Measurements from ENCODE around the gene GPC3. TPM values are rescaled to one million over a fixed set of nuclear protein-coding genes. Genes with fewer than 3 reads are reported as not detected.

Gene GPC3
- total RNA-seq, 1 experiment from 2014 or later: 0.24 TPM

DNA sequence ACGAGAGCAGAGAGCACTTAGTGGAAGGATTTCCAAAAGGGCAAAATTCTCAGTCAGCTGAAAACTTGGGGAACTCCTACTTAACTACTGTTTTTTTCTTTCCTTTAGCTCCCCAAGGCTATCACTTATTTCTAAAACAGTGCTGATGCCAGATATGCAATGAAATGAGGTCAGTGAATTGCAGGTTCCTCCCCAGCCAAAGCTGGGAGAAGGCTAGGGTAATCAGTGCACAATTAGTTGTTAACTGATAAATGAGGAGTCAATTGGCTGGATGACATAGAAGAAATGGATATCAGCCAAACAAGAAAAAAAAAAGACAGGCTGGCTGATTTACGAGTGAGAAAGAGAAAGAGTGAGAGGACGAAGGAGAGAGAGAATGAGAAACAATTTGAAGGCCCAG is 195.6 kb downstream of the GPC3 start:
- POLR2A ChIA-PET (ENCODE audit: low non-redundant PET): no interaction called here
- H3K27ac ChIP-seq (ENCODE audit: low read depth, low read length, poor library complexity, severe bottlenecking): no peak overlapping the region
- no peaks in the 10 kb centered on the region for H3K27me3 ChIP-seq (replicated peaks; ENCODE audit: insufficient read depth, low read depth, low read length, poor library complexity)
- intact Hi-C loops (cut with micrococcal nuclease; ENCODE audit: unreplicated experiment): loop anchor here (5.0 to 10.0 kb wide), 5 partner anchors 122 to 607 kb away; no protein-coding TSS in a partner anchor
- H3K4me3 ChIP-seq (ENCODE audit: low read depth, low read length, poor library complexity, severe bottlenecking): no peak overlapping the region
- no peaks in the 10 kb centered on the region for H3K4me1 ChIP-seq (ENCODE audit: insufficient read depth, low read length, poor library complexity, severe bottlenecking)
- no TSS peak for BruUV-seq (replicated peaks)
- no peak for DNase-seq (ENCODE audit: low spot score)
- no peaks in the 10 kb centered on the region for H3K36me3 ChIP-seq (ENCODE audit: insufficient read depth, low read length, poor library complexity, severe bottlenecking)
- TF ChIP-seq, protein P1, sequence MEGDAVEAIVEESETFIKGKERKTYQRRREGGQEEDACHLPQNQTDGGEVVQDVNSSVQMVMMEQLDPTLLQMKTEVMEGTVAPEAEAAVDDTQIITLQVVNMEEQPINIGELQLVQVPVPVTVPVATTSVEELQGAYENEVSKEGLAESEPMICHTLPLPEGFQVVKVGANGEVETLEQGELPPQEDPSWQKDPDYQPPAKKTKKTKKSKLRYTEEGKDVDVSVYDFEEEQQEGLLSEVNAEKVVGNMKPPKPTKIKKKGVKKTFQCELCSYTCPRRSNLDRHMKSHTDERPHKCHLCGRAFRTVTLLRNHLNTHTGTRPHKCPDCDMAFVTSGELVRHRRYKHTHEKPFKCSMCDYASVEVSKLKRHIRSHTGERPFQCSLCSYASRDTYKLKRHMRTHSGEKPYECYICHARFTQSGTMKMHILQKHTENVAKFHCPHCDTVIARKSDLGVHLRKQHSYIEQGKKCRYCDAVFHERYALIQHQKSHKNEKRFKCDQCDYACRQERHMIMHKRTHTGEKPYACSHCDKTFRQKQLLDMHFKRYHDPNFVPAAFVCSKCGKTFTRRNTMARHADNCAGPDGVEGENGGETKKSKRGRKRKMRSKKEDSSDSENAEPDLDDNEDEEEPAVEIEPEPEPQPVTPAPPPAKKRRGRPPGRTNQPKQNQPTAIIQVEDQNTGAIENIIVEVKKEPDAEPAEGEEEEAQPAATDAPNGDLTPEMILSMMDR (conservative IDR thresholded peaks at IDR 0.05; ENCODE audit: low read depth, low read length): no peak
- TF ChIP-seq EZH2 (IDR thresholded peaks at IDR 0.05; ENCODE audit: borderline replicate concordance, low read depth, low read length, poor library complexity, severe bottlenecking): no peak
- no peaks in the 10 kb centered on the region for H3K9me3 ChIP-seq (ENCODE audit: low read depth, low read length, poor library complexity, severe bottlenecking)
- CTCF ChIA-PET: no interaction called here

DNA sequence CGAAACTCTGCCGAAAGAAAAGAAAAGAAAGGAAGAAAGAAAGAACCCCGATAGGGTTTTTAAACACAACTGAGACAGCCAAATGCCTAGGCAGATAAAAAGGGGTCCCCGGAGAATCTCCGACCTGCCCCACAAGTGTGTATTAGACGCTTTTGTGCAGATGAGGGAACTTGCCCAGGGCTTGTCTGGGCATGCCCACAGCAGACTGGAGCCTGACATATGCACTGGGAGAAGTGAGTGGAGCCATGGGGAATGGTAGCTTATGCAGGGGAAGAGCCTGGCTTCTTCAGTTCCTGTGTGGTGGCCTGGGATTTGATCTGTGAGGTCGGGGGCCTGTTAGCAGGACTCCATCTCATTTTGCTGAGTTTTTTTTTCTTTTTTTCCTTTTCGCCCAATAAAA is 199.0 kb downstream of the GPC3 start:
- no peaks in the 10 kb centered on the region for H3K36me3 ChIP-seq (ENCODE audit: insufficient read depth, low read length, poor library complexity, severe bottlenecking)
- H3K27ac ChIP-seq (ENCODE audit: low read depth, low read length, poor library complexity, severe bottlenecking): no peak overlapping the region
- no peaks in the 10 kb centered on the region for H3K9me3 ChIP-seq (ENCODE audit: low read depth, low read length, poor library complexity, severe bottlenecking)
- no peak for DNase-seq (ENCODE audit: low spot score)
- ChIA-PET POLR2A (ENCODE audit: low non-redundant PET) (no interaction called here), CTCF (no interaction called here)
- H3K27me3 ChIP-seq (replicated peaks; ENCODE audit: insufficient read depth, low read depth, low read length, poor library complexity): peaks cover 10% of the 10 kb centered on the region
- H3K4me1 ChIP-seq (ENCODE audit: insufficient read depth, low read length, poor library complexity, severe bottlenecking): no peaks in the 10 kb centered on the region
- TF ChIP-seq, protein P1 (conservative IDR thresholded peaks at IDR 0.05; ENCODE audit: low read depth, low read length): no peak
- TF ChIP-seq EZH2 (IDR thresholded peaks at IDR 0.05; ENCODE audit: borderline replicate concordance, low read depth, low read length, poor library complexity, severe bottlenecking): no peak
- intact Hi-C loops (cut with micrococcal nuclease; ENCODE audit: unreplicated experiment): loop anchor here (5.0 kb wide), 1 partner anchor 126 kb away; no protein-coding TSS in a partner anchor
- BruUV-seq (replicated peaks): no TSS peak
- no peak overlapping the region for H3K4me3 ChIP-seq (ENCODE audit: low read depth, low read length, poor library complexity, severe bottlenecking)

DNA sequence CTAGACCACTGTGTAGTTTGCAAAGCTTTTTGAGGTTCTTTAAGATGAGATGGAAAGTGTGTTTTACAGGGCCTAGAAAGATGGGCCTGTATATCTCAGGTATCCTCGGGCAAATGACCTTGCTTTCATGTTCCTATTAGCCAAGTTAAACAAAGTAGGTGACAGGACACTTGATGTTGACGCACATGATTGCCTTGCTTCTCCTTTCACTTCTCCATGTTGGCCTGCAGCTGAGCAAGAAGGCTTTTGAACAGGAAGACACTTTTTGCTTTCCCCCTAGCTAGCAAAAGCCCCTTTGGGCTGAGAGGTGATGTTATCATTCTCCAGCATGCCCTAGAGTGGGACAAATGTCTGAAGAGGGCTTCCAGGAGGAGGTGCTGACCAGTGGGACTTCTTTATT is 202.1 kb downstream of the GPC3 start:
- CTCF ChIA-PET: no interaction called here
- POLR2A ChIA-PET (ENCODE audit: low non-redundant PET): no interaction called here
- no peak overlapping the region for H3K27ac ChIP-seq (ENCODE audit: low read depth, low read length, poor library complexity, severe bottlenecking)

More for the DNA sequence above, 202.1 kb downstream of the GPC3 start:
- Histone ChIP-seq H3K9me3 (ENCODE audit: low read depth, low read length, poor library complexity, severe bottlenecking) (no peaks in the 10 kb centered on the region), H3K36me3 (ENCODE audit: insufficient read depth, low read length, poor library complexity, severe bottlenecking) (no peaks in the 10 kb centered on the region), H3K27me3 (replicated peaks; ENCODE audit: insufficient read depth, low read depth, low read length, poor library complexity) (peaks cover 14% of the 10 kb centered on the region), H3K4me1 (ENCODE audit: insufficient read depth, low read length, poor library complexity, severe bottlenecking) (no peaks in the 10 kb centered on the region), H3K4me3 (ENCODE audit: low read depth, low read length, poor library complexity, severe bottlenecking) (no peak overlapping the region)
- BruUV-seq (replicated peaks): no TSS peak
- TF ChIP-seq, protein P1 (conservative IDR thresholded peaks at IDR 0.05; ENCODE audit: low read depth, low read length): no peak
- TF ChIP-seq EZH2 (IDR thresholded peaks at IDR 0.05; ENCODE audit: borderline replicate concordance, low read depth, low read length, poor library complexity, severe bottlenecking): no peak
- intact Hi-C loops (cut with micrococcal nuclease; ENCODE audit: unreplicated experiment): no loop called here
- no peak for DNase-seq (ENCODE audit: low spot score)
